BLaER1 treated with 17β-estradiol and CSF1 and Interleukin-3, amounts not matched to agents 10 nM and 100 nM (cell line): ENCODE data around the gene HOTAIR.

Experiments used
- H3K27ac ChIP-seq, 11 experiments: shearing (Covaris generic); formaldehyde crosslinking; 2 replicates each; pipeline ENCODE4 v1.8.1; 2022
- H3K27me3 ChIP-seq, 11 experiments: shearing (Covaris generic); formaldehyde crosslinking; 2 replicates each; pipeline ENCODE4 v1.8.1; 2022
- H3K36me3 ChIP-seq, 11 experiments: shearing (Covaris generic); formaldehyde crosslinking; 2 replicates each; pipeline ENCODE4 v1.8.1; 2022
- H3K4me1 ChIP-seq, 10 experiments: shearing (Covaris generic); formaldehyde crosslinking; 2 replicates each; pipeline ENCODE4 v1.8.1; 2022
- H3K4me2 ChIP-seq, 11 experiments: shearing (Covaris generic); formaldehyde crosslinking; 2 replicates each; pipeline ENCODE4 v1.8.1; 2022
- H3K4me3 ChIP-seq, 10 experiments: shearing (Covaris generic); formaldehyde crosslinking; 2 replicates each; pipeline ENCODE4 v1.8.1; 2022
- H3K9ac ChIP-seq, 11 experiments: shearing (Covaris generic); formaldehyde crosslinking; 2 replicates each; pipeline ENCODE4 v1.8.1; 2022
- H3K9me3 ChIP-seq, 11 experiments: shearing (Covaris generic); formaldehyde crosslinking; replicated peaks in 1 of 11; 2 replicates each; pipeline ENCODE4 v1.8.1; 2022
- H4K20me1 ChIP-seq, 11 experiments: shearing (Covaris generic); formaldehyde crosslinking; 2 replicates each; pipeline ENCODE4 v1.8.1; 2022
- Cebpa-rat ChIP-seq, 11 experiments: shearing (Covaris generic); IDR thresholded peaks; 2 replicates each; pipeline ENCODE4 v1.8.1; 2022

Gene HOTAIR

GRCh38 chr12:53952871-53953734 lies 21.7 kb downstream of the HOTAIR start:
- Histone ChIP-seq H3K27me3 (peaks cover 100% of the 10 kb centered on the region in 11 experiments), H3K4me2 (no peak overlapping the region), H3K36me3 (no peaks in the 10 kb centered on the region), H3K27ac (no peak overlapping the region), H3K9me3 (peaks cover 9 to 71% (median 20%) of the 10 kb centered on the region in 11 experiments; a peak in 20 of 22 replicates), H3K4me1 (peaks cover 0 to 9% (median 7%) of the 10 kb centered on the region in 10 experiments; a peak in 8 of 20 replicates), H3K4me3 (no peak overlapping the region), H4K20me1 (peaks cover 0 to 96% (median 85%) of the 10 kb centered on the region in 11 experiments; a peak in 17 of 22 replicates), H3K9ac (no peak overlapping the region)
- TF ChIP-seq Cebpa-rat (IDR thresholded peaks at IDR 0.05) = no peak

DNA sequence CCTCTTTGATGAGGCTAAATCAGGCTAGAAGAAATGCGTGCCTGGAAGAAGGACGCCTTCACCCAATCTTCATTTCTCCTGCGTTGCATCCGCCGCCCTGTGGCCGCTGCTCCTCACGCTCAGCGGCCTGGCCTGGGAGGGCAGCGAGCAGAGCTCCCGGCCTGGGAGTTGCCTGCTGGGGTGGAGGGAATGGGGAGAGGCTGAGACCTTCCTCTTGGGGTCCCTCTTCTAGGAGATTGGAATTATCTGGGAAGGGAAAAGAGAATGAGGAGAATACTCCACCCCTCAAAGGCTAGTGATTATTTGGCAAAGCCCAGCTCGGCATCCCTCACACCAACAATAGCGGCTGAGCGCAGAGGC lies 22.4 kb downstream of the HOTAIR start:
- no peaks in the 10 kb centered on the region for H3K36me3 ChIP-seq
- H3K9ac ChIP-seq = no peak overlapping the region
- no peak for TF ChIP-seq Cebpa-rat (IDR thresholded peaks at IDR 0.05)
- no peak overlapping the region for H3K4me3 ChIP-seq
- H3K27me3 ChIP-seq = peaks cover 100% of the 10 kb centered on the region in 11 experiments
- H3K4me1 ChIP-seq = peaks cover 0 to 9% (median 7%) of the 10 kb centered on the region in 10 experiments; a peak in 8 of 20 replicates
- H4K20me1 ChIP-seq = peaks cover 0 to 92% (median 78%) of the 10 kb centered on the region in 11 experiments; a peak in 17 of 22 replicates
- no peak overlapping the region for H3K27ac ChIP-seq
- peaks cover 9 to 69% (median 20%) of the 10 kb centered on the region in 11 experiments; a peak in 20 of 22 replicates for H3K9me3 ChIP-seq
- H3K4me2 ChIP-seq = no peak overlapping the region

DNA sequence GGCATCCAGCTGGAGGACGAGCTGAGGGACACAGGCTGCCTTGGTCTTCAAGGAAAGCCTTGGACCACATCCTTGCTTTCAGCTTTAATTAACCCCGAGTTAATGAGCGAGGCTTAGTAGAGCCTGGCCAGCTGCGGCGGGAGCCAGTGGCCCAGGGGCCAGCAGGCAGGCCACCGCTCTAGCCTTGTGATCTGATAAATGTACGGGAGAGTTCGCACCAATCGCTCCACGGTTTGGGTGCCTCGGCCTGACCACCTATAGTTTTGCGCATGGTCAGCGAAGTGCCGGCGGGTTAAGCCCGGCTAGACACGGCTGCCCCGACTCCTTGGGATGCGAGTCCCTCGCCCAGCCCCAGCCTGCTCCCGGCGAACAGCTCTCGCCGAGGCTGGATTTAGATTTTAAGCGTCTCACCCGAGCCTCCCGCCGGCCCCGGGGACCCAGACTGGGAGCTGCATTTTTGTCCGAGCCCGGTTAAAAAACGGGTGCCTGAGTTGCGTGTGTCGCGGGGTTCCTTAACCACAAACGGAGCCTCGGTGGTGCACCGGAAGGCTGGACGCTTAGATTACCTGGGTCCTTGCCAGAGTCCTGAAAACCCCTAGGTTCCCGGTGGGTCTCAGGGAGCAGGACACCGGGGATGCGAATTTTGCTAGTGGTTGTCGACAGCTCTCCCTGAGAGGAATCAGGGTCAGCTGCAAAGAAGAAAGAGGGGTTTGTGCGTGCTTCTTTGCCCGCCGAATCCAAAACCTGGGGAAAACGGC lies 23.0 kb downstream of the HOTAIR start:
- H3K27me3 ChIP-seq = peaks cover 100% of the 10 kb centered on the region in 11 experiments

GRCh38 chr12:53950789-53951576 lies 23.8 kb downstream of the HOTAIR start:
- H3K27ac ChIP-seq = no peak overlapping the region
- H3K27me3 ChIP-seq = peaks cover 100% of the 10 kb centered on the region in 11 experiments
- H3K4me2 ChIP-seq = no peak overlapping the region
- peaks cover 9 to 59% (median 20%) of the 10 kb centered on the region in 11 experiments; a peak in 20 of 22 replicates for H3K9me3 ChIP-seq
- peaks cover 0 to 87% (median 66%) of the 10 kb centered on the region in 11 experiments; a peak in 17 of 22 replicates for H4K20me1 ChIP-seq
- TF ChIP-seq Cebpa-rat (IDR thresholded peaks at IDR 0.05) = no peak
- no peak overlapping the region for H3K4me3 ChIP-seq
- H3K9ac ChIP-seq = no peak overlapping the region
- H3K4me1 ChIP-seq = no peaks in the 10 kb centered on the region
- no peaks in the 10 kb centered on the region for H3K36me3 ChIP-seq

More for the DNA sequence above, 23.0 kb downstream of the HOTAIR start:
- no peak for TF ChIP-seq Cebpa-rat (IDR thresholded peaks at IDR 0.05)
- Histone ChIP-seq H4K20me1 (peaks cover 0 to 89% (median 73%) of the 10 kb centered on the region in 11 experiments; a peak in 17 of 22 replicates), H3K9me3 (peaks cover 9 to 64% (median 20%) of the 10 kb centered on the region in 11 experiments; a peak in 20 of 22 replicates), H3K4me2 (no peak overlapping the region), H3K27ac (no peak overlapping the region), H3K36me3 (no peaks in the 10 kb centered on the region), H3K9ac (no peak overlapping the region), H3K4me3 (no peak overlapping the region), H3K4me1 (peaks cover 0 to 5% (median 3%) of the 10 kb centered on the region in 10 experiments; a peak in 8 of 20 replicates)

DNA sequence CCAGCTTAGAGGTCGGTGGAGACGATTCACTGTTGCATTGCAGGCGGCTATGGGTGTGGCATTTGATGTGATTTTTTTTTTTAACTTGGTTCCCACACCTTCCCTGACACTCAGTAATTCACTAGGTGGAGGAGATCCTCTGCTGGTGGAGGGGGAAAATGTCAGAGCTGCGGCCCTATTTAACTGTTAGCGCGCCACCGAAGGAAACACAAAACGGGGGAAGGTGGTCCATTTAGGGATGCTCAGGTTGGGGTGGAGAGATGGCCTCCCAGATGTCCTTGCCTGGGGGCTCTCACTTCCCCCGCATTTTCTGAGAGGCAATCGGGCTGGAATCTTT lies 24.3 kb downstream of the HOTAIR start:
- H3K4me3 ChIP-seq = no peak overlapping the region
- H3K4me2 ChIP-seq = no peak overlapping the region
- no peaks in the 10 kb centered on the region for H3K4me1 ChIP-seq
- H3K27me3 ChIP-seq = peaks cover 100% of the 10 kb centered on the region in 11 experiments
- H3K27ac ChIP-seq = no peak overlapping the region
- no peaks in the 10 kb centered on the region for H3K36me3 ChIP-seq
- no peak overlapping the region for H3K9ac ChIP-seq
- H4K20me1 ChIP-seq = peaks cover 0 to 87% (median 62%) of the 10 kb centered on the region in 11 experiments; a peak in 17 of 22 replicates
- no peak for TF ChIP-seq Cebpa-rat (IDR thresholded peaks at IDR 0.05)
- H3K9me3 ChIP-seq = peaks cover 9 to 59% (median 25%) of the 10 kb centered on the region in 11 experiments; a peak in 20 of 22 replicates

GRCh38 chr12:53949631-53950436 lies 24.9 kb downstream of the HOTAIR start:
- no peak overlapping the region for H3K9ac ChIP-seq
- no peak overlapping the region for H3K4me2 ChIP-seq
- H3K4me3 ChIP-seq = no peak overlapping the region
- H4K20me1 ChIP-seq = peaks cover 0 to 87% (median 61%) of the 10 kb centered on the region in 11 experiments; a peak in 17 of 22 replicates
- H3K36me3 ChIP-seq = no peaks in the 10 kb centered on the region
- no peak for TF ChIP-seq Cebpa-rat (IDR thresholded peaks at IDR 0.05)
- peaks cover 100% of the 10 kb centered on the region in 11 experiments for H3K27me3 ChIP-seq
- peaks cover 7 to 59% (median 25%) of the 10 kb centered on the region in 11 experiments; a peak in 20 of 22 replicates for H3K9me3 ChIP-seq
- H3K27ac ChIP-seq = no peak overlapping the region
- H3K4me1 ChIP-seq = no peaks in the 10 kb centered on the region

DNA sequence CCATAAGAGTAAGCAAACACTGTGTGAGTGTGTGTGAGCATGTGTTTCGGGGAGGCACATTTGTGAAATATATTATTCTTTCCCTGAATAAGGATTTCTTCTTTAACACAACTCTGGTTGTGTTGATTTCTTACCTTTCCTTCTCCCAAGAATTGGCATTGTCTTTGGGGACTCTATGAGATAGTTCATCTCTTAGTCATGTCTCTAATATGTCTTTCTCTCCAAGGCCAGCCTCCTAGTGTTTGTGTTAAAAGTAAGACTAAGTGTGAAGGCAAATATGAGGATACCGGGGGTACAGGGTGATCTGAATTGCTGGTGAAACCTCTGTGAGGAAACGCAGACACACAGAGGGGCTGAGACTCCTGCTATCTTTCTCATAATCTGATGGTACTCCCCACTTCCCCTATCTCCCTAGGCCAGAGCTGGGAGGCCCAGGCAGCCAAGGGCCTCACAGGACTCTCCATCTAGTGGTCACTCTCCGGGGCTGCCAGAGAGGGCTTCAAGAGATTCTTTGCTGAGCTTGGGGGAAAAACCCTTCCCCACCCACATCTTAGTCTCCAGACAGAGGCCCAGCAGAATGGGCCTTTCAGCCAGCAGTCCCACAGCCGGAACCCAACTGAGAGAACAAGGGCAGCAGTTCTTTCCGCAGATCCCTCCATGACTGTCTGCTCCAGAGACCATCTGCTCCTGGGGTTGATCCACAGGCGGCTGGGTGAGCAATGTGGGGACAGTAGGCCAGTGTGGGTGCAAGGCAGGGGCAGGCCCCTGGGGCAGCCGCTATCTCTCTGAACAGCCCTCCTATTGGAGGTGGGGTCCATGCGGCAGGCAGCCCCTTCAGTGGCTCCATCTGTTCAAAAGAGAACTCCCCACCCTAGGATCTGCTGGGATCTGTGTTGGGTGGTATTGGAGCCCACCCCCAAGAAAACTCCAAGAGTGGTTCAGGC lies 25.8 kb downstream of the HOTAIR start:
- TF ChIP-seq Cebpa-rat (IDR thresholded peaks at IDR 0.05) = no peak
- Histone ChIP-seq H3K27ac (no peak overlapping the region), H3K36me3 (no peaks in the 10 kb centered on the region), H3K4me2 (no peak overlapping the region), H3K9ac (no peak overlapping the region), H3K9me3 (peaks cover 3 to 60% (median 25%) of the 10 kb centered on the region in 11 experiments; a peak in 19 of 22 replicates), H3K27me3 (peaks cover 100% of the 10 kb centered on the region in 11 experiments), H3K4me3 (no peak overlapping the region), H4K20me1 (peaks cover 0 to 90% (median 62%) of the 10 kb centered on the region in 11 experiments; a peak in 17 of 22 replicates), H3K4me1 (no peaks in the 10 kb centered on the region)
